OCI-LY7 (cell line): ENCODE measurements around the gene SHQ1.

ENCODE experiments used
- EZH2phosphoT487 ChIP-seq: fragments of 200-600 bp; sonication (generic); IDR thresholded peaks from 2 replicates; pipeline ENCODE4 v1.6.1; 2018; ENCODE audit warnings: low read depth, borderline replicate concordance, mild to moderate bottlenecking, mixed run types, antibody characterized with exemption, low read length, moderate library complexity, mixed read lengths
- TF ChIP-seq, protein P1 (sequence below): fragments of 200-600 bp; sonication (generic); conservative IDR thresholded peaks from 2 replicates; pipeline ENCODE4 v1.5.1; 2014; ENCODE audit warnings: mild to moderate bottlenecking, antibody characterized with exemption, low read length, moderate library complexity, mixed read lengths

DNA sequence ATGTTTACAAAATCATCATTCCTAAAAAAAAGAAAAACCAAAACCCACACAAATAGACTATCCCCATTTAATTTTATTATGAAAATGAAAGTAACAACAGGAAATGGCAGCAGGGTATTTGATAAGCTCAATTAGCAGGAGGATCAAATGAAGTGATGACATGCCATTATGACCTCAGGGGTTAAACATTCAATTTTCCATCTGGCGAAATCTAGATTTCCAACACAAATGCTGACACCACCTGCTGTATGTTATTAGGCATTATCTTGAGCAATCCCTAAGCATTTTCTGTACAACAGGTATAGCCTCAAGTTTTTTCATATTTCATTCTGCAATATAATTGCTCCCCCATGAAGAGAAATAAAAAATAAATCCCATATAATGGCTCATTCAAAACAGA is 57.1 kb downstream of the SHQ1 start:
- TF ChIP-seq, protein P1, sequence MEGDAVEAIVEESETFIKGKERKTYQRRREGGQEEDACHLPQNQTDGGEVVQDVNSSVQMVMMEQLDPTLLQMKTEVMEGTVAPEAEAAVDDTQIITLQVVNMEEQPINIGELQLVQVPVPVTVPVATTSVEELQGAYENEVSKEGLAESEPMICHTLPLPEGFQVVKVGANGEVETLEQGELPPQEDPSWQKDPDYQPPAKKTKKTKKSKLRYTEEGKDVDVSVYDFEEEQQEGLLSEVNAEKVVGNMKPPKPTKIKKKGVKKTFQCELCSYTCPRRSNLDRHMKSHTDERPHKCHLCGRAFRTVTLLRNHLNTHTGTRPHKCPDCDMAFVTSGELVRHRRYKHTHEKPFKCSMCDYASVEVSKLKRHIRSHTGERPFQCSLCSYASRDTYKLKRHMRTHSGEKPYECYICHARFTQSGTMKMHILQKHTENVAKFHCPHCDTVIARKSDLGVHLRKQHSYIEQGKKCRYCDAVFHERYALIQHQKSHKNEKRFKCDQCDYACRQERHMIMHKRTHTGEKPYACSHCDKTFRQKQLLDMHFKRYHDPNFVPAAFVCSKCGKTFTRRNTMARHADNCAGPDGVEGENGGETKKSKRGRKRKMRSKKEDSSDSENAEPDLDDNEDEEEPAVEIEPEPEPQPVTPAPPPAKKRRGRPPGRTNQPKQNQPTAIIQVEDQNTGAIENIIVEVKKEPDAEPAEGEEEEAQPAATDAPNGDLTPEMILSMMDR, result no peak
- TF ChIP-seq EZH2phosphoT487, result no peak
